ENCODE data around the gene NWD2.
"Not testable (repeated sequence)": the region's sequence is repeated elsewhere in the genome, so short reads cannot be mapped to it uniquely, and the experiment has no call there.

NWD2 gene

GRCh38 chr4:37244583-37245390, at the start of gene NWD2:
TSS of gene NWD2 (plus strand) at chr4:37244743. CDS start at chr4:37245068, 325 bp downstream.
- no peak for DNase-seq (ENCODE audit: low spot score)

DNA sequence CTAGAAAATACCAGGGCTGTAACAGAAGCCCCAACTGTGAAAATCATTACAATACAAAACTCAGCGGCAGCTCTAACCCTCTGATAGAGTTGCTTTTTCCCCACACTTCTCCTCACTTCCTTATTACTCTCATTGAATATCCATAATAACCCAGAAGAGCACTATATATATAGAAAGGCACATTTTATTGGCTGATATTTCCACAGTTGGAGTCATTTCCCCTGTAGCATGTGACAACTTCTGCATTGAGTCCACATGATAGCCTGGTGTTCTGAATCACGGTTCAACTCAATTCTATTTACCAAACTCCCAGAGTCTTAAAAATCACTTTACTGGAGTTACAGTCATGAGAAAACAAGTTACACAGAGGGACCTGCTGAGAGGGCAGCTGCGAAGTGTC, 46.6 kb upstream of the NWD2 start:
- DNase-seq (ENCODE audit: low spot score): no peak

GRCh38 chr4:37204740-37205139, 39.8 kb upstream of the NWD2 start:
- not testable (repeated sequence) for DNase-seq (ENCODE audit: low spot score)

GRCh38 chr4:37216209-37216608, 28.3 kb upstream of the NWD2 start:
- DNase-seq (ENCODE audit: low spot score): no peak

DNA sequence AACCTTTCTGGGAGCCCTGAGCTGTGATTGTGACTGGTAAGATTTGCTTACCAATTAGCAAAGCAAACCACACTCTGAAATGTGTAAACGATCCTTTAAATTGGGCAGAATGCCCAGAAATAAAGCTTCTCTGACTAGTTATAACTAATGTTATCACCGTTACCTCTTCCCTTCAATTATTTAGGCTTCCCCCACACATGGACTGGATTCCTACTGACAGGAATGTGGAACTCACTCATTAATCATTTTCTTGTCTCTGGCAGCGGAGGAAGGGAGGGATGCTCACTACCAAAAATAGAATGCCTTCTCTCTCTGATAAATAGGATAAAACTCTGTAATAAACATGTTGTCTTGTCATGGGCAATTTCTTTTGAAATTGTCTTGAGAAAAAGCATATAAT, 25.3 kb upstream of the NWD2 start:
- no peak for DNase-seq (ENCODE audit: low spot score)

- no peak for DNase-seq (ENCODE audit: low spot score)
Measured at GRCh38 chr4:37219990-37220389, 24.6 kb upstream of the NWD2 start.

- no peak for DNase-seq (ENCODE audit: low spot score)
Measured at GRCh38 chr4:37220685-37221084, 23.9 kb upstream of the NWD2 start.

GRCh38 chr4:37223732-37224131, 20.8 kb upstream of the NWD2 start:
- no peak for DNase-seq (ENCODE audit: low spot score)

DNA sequence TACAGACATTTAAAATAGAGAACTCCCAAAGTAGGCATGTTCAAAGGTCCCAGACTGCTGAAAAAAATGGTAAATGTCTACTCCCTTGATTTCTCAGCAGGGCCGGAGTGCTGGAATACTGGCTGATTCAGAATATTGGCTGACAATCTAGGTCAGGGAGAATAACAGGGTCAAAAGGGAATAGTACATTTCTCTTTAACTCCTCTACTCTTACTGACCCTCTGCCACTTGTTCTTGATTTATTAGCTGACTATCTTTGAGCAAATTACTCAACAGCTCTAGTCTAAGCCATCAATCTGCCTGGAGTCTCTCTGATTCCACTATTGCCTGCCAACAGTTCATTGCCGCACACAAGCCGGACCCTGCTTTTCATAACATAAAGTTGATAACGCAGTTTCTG, 19.7 kb upstream of the NWD2 start:
- no peak for DNase-seq (ENCODE audit: low spot score)

- no peak for DNase-seq (ENCODE audit: low spot score)
Measured at GRCh38 chr4:37225778-37226177, 18.8 kb upstream of the NWD2 start.

DNA sequence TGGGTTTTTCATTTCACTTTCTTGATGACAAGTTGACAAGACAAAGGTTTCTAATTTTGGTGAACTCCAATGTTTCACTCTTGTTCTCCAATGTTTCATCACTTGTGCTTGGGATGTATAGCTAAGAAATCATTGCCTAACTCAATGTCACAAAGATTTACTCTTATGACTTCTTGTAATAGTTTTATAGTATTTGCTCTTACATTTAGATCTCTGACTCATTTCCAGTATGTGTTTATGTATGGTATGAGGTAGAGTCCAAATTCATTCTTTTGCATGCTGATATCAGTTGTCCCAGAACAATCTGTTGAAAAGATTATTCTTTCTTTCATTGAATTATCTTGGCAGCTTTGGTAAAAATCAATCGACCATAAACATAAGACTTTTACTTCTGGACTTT, 12.2 kb upstream of the NWD2 start:
- no peak for DNase-seq (ENCODE audit: low spot score)

DNA sequence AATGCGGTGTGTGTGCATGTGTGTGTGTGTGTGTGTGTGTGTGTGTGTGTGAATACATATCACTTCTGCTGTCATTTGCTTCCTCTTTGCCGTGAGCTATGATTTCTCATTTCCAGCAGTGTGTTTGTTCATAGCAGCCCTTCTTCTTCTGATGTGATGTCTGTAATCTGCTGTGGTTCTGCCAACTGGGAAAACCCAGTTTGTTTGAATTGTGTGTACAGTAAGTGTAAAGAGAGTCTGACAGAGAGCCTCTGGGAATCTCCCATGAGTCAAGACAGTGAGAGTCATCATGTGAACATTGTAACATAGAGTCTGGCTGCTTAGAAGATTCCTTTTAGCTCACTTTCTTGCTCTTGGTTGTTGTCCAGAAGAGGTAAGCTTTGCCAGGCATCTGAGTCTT, 8.4 kb upstream of the NWD2 start:
- no peak for DNase-seq (ENCODE audit: low spot score)

DNA sequence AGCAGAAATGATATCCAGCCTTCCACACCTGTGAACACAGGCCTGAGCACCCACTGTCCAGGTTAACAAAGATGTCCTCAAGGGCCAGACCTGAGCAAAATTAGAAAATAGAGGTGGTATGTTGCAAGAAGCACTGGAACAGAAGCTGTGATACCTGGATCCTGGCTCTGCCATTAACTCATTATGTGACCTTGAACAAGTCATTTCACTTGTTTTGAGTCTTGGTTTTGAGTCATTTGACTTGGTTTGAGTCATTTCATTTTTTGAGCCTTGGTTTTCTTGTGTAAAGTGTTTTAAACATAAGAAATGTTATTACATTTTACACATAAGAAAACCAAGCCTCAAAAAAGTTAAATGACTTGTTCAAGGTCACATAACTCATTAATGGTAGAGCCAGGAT, 2.9 kb upstream of the NWD2 start:
- no peak for DNase-seq (ENCODE audit: low spot score)

DNA sequence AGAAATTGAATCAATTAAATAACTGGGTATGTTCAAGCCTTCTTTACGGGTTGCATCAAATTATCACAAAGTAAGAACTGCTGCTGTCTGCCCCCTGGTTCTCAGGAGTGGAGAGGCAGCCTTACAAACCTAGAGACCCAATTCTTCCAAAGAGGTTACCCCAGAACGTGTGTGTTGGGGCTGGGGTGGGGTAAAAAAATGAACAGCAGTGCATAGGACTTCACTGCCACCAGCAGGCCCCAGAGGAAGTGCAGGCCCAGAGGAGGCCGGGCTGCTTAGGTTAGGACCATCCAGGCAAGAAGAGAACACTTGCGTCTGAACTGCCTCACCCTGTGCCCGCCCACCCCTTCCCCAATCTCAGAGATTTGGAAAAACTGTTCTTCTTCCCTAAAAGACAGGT, 1.5 kb upstream of the NWD2 start:
- DNase-seq (ENCODE audit: low spot score): no peak

- no peak for DNase-seq (ENCODE audit: low spot score)
Measured at GRCh38 chr4:37243722-37244582, 591 bp upstream of the NWD2 start.

- no peak for DNase-seq (ENCODE audit: low spot score)
Measured at GRCh38 chr4:37245391-37245954, 930 bp downstream of the NWD2 start.

GRCh38 chr4:37246891-37247290, 2.3 kb downstream of the NWD2 start:
- no peak for DNase-seq (ENCODE audit: low spot score)

DNA sequence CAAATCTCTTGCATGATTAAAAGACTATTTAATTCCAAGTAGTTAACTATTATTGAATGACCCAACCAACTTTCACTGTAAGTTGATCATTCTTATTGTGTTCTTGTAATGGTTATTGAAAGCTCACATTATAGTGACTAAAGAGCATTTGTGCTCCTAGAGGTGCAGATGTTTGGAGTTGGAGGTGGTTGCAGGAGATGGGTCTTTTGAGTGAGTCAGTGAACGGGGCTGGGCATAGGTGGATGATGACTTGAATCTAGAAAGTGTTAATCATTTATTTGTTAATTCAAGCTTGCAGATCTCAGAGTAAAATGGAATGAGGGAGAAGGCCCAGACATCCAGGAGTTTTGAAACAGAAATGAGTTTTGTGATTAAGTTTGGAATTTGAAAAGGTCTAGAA, 13.7 kb downstream of the NWD2 start:
- no peak for DNase-seq (ENCODE audit: low spot score)

DNA sequence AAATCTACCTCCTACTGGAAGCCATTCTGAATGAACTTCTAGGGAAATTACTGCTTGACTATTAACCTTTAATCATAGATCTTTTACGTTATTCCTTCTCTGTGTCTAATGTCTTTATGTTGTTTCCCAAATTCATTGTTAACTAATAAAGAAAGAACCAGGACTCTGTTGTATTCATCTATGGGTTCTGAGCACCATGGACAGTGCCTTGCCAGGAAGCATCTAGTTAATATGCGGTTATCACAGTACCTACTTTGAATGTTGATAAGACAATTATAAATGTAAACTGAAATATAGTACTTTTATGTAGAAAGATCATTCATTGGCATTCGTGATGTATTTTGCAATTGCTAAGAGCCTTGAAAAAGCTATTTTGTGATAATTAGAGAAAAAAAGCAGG, 23.8 kb downstream of the NWD2 start:
- no peak for DNase-seq (ENCODE audit: low spot score)

GRCh38 chr4:37279121-37279520, 34.6 kb downstream of the NWD2 start:
- no peak for DNase-seq (ENCODE audit: low spot score)

GRCh38 chr4:37279894-37280592, 35.5 kb downstream of the NWD2 start:
- no peak for DNase-seq (ENCODE audit: low spot score)

DNA sequence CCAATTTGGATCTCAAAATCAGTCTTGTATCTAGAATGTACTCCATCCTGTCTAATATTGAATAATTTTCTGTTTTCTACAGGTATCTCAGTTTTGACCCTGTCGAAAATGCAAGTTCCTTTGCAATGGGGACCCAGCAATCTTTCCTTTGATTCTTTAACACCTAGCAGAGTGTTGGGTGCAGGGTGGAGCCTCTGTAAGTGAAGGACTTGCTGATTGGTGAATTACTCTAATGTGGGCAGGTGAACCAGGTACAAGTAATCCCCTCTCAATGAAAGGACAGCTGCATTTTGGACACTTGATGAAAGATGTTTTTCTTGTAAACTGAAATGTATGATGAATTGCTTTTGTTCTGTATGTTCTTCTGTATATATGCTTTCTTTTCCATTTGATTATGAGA, 54.9 kb downstream of the NWD2 start:
- no peak for DNase-seq (ENCODE audit: low spot score)

Measured in hepatic stellate cell (primary cell).